T-helper 2 cell treated with Interferon-gamma antibody and Interleukin-4, amounts not matched to agents 100 ng/mL and 5 ng/mL, for 36 hours (primary cell): ENCODE results near the gene CIDEA. TPM values are rescaled to one million over a fixed set of nuclear protein-coding genes. Genes with fewer than 3 reads are reported as not detected.

Experiments
- intact Hi-C: fragments of 100-400 bp; cut with micrococcal nuclease; formaldehyde crosslinking; loops from one replicate; pipeline ENCODE4 v1.15.1; 2023
- total RNA-seq: library from RNA; stranded (reverse); gene quantifications from 2 replicates; pipeline ENCODE4 v1.2.3, GENCODE V29; 2022

CIDEA gene
- total RNA-seq, 1 donor from 2014 or later = not detected

- intact Hi-C loops = no loop called here
These were observed 8.6 kb downstream of the CIDEA start for GRCh38 chr18:12262748-12263147.

DNA sequence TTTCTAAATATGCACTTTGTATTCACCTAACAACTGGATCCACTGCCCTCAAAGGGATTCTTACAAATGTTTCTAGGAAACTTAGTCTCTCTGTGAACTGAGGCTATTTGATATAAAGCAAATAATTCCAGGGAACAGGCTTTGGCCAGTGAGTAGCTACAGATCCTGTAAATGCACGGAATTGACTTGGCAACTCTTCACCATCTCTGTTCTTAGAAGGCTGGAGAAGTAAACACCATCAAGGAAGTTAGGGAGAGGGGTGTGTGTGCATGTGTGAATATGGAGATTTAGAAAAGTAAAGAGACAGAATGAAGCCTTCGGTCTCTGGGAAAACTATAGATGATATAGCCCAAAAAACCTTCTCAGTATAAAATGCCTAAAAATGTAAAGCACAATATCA, 10.7 kb downstream of the CIDEA start:
- intact Hi-C loops = no loop called here

GRCh38 chr18:12271376-12272235, 17.4 kb downstream of the CIDEA start:
- intact Hi-C loops = no loop called here

DNA sequence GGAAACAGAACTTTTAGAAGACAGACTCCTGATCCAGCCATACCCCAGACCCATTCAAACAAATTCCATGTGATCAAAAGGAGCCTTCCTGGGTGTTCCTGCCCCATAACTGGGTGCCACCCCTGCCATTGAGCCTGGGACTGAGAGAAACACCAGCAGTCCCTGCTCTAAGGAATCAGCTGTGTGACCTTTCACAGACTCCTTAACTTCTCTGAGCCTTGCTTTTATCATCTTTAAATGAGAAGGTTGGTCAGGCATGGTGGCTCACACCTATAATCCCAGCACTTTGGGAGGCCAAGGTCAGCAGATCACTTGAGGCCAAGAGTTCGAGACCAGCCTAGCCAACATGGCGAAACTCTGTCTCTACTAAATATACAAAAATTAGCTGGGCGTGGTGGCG, 20.6 kb downstream of the CIDEA start:
- intact Hi-C loops = no loop called here

- intact Hi-C loops = no loop called here
These were observed 22.8 kb downstream of the CIDEA start for GRCh38 chr18:12276736-12277554.

DNA sequence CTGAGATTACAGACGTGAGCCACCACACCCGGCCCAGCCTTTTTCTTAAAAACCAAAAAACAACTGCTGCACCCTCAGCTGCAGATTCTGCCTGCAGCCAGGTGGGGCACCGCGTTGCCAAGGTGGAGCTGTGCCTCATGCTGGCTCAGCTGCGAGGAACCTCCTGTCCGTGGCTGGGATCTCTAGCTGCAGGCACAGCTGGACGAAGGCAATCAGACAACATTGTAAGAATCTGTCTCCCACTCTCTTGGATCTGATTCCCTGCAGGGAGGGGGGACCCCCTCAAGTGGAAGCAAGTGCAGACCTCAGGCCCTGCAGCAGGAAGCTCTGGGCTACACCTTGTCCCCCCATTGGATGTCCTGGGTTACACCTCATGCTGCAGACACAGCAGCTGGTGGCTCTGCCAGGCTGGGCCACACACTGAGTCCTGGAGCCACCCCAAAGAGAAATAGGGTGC, 24.1 kb downstream of the CIDEA start:
- intact Hi-C loops = no loop called here

- intact Hi-C loops = no loop called here
These were observed 24.9 kb downstream of the CIDEA start for GRCh38 chr18:12278741-12279682.

- intact Hi-C loops = no loop called here
These were observed 25.8 kb downstream of the CIDEA start for GRCh38 chr18:12279781-12280531.

- intact Hi-C loops = no loop called here
These were observed 27.7 kb downstream of the CIDEA start for GRCh38 chr18:12281861-12282260.

DNA sequence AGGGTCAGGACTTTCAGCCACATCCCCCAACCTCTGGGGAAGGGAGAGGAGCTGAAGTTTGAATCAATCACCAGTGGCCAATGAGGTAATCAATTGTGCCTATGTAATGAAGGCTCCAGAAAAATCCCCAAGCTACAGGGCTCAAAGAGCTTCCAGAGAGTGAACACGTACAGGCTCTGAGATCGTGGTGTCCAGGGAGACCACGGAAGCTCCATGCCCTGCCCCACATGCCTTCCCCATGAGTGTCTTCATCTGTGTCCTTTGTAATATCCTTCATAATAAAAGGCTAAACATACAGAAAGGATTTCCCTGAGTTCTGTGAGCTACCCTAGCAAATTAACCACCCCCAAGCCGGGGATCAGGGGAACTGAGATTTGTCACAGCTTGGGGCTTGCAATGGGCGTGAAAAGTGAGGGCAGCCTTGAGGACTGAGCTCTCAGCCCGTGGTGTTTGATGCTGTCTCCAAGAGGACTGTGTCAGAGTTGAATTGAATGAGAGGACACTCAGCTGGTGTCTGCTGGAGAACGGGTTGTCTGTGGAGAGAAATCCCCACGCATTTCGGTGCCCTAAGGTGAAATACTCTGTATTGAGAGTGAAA, 28.4 kb downstream of the CIDEA start:
- intact Hi-C loops = no loop called here

- intact Hi-C loops = no loop called here
These were observed 29.1 kb downstream of the CIDEA start for GRCh38 chr18:12283256-12283655.

DNA sequence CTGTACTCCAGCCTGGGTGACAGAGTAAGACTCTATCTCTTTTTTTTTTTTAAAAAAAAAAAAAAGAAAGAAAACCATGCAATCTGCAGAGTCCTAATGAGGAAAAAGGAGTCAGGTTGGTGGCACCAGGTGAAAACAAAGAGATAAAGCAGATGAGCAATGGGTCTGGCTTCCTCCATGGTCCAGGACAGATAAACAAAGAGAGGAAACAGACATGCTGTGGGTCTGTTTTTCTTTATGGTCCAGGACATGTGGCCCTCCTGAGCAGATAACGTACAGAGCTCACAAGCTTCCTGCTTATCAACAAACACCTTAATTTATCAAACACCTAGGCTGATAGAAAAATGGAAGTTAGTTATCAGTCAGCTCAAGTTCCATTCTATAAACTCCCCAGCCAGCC, 29.5 kb downstream of the CIDEA start:
- intact Hi-C loops = no loop called here

- intact Hi-C loops = loop anchor here (5.0 kb wide), 1 partner anchor 50 kb away; no protein-coding TSS in a partner anchor
These were observed 33.0 kb downstream of the CIDEA start for GRCh38 chr18:12287131-12287681.

GRCh38 chr18:12287684-12288402, 33.7 kb downstream of the CIDEA start:
- intact Hi-C loops = loop anchor here (5.0 kb wide), 1 partner anchor 51 kb away; no protein-coding TSS in a partner anchor

DNA sequence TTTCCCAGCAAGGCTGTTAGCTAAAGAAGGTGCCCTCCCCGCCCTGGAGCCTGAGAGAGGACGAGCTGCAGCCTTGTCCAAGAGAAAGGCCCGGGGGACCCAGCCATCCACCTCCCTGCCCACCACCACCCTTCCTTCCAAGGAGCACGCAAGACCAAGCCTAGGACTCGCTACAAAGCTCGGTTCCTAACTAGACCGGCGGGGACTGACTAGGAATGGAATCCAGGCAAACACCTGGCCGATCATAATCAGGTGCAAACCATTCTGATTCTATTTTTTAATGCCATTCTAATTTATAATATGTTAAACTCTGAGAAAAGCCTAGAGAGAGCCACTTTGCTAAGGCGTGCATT, 34.2 kb downstream of the CIDEA start:
- intact Hi-C loops = loop anchor here (5.0 kb wide), 1 partner anchor 51 kb away; no protein-coding TSS in a partner anchor

GRCh38 chr18:12290086-12290485, 35.9 kb downstream of the CIDEA start:
- intact Hi-C loops = no loop called here

GRCh38 chr18:12291161-12291560, 37.0 kb downstream of the CIDEA start:
- intact Hi-C loops = no loop called here

GRCh38 chr18:12291690-12292089, 37.5 kb downstream of the CIDEA start:
- intact Hi-C loops = no loop called here

DNA sequence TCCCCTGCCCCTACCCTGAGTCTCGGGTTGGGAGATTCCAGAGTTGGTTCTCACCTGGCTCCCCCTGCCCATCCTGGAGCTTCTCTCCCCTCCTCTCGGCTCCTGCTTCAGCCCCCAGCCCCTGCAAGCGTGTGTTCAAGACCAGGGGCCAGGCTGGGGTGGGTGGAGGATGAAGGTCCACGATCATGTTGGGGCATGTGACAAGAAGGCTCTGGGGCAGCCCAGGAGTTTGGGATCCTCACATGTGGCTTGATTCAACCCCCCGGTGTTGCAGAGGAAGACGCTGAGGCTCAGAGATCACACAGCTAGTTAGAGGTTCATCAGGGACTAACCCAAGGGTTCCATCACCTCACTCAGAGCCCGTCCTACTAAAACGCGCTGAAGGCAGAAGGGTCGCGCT, 39.7 kb downstream of the CIDEA start:
- intact Hi-C loops = no loop called here
